Cerebellar nuclear complex (tissue), 1 donor: Measurements from ENCODE around the gene RAI2.
"Not testable (repeated sequence)": the region's sequence is repeated elsewhere in the genome, so short reads cannot be mapped to it uniquely, and the experiment has no call there.

Source experiments
- DNase-seq, 2 experiments: peaks; one replicate each; lab custom pipeline; 2025; lab: John Stamatoyannopoulos, UW

The RAI2 gene

GRCh38 chrX:17786554-17787347 lies 74.3 kb downstream of the RAI2 start:
- not testable (repeated sequence) for DNase-seq

GRCh38 chrX:17779434-17779833 lies 81.7 kb downstream of the RAI2 start:
- DNase-seq: no peak

- no peak for DNase-seq
These were observed 82.1 kb downstream of the RAI2 start for GRCh38 chrX:17778997-17779396.

- no peak for DNase-seq
These were observed 87.0 kb downstream of the RAI2 start for GRCh38 chrX:17774053-17774452.

- DNase-seq: no peak
These were observed 87.7 kb downstream of the RAI2 start for GRCh38 chrX:17773221-17773876.

- no peak for DNase-seq
These were observed 91.3 kb downstream of the RAI2 start for GRCh38 chrX:17769701-17770269.

GRCh38 chrX:17768997-17769396 lies 92.1 kb downstream of the RAI2 start:
- DNase-seq: no peak

GRCh38 chrX:17767734-17768133 lies 93.4 kb downstream of the RAI2 start:
- no peak for DNase-seq

GRCh38 chrX:17759990-17760389 lies 101.1 kb downstream of the RAI2 start:
- no peak for DNase-seq

- no peak for DNase-seq
These were observed 102.7 kb downstream of the RAI2 start for GRCh38 chrX:17758382-17758781.

- DNase-seq: no peak
These were observed 110.7 kb downstream of the RAI2 start for GRCh38 chrX:17750436-17750835.
